GM19452 (cell line): Measurements from ENCODE around the gene TMEM259.

ENCODE experiments used
- ATAC-seq: cut with Tn5 transposase; IDR thresholded peaks from one replicate; pipeline ENCODE4 v1.9.1; 2021; ENCODE audit not compliant: unreplicated experiment

Gene TMEM259

DNA sequence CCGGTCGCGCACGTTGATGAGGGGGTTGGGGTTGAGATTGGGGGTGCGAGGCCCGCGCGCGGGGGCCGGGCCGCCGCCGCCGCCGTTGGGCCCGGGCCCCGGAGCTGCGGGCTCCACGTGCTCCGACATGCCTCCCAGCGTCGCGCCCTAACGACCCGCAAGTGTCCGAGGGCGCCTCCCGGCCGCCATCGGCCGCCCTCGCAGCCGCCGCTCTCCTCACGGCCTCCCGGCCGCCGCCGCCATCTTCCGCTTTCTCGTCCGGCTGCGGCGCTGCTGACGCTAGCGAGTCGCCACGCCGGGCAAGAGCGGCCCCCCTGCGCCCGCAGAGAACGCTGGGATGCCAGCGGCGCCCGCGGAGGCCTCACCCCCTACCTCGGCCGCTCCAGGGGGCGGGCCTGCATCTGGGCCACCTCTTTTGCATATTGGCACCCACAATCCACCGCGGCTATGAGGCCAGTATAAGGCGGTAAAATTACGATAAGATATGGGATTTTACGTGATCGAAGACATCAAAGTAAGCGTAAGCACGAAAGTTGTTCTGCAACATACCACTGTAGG lies at the start of gene TMEM259:
Gene TMEM259 (minus strand): TSS at position 256 of the 558 bp plus-strand sequence. CDS start 127 bp downstream, at position 129.
- peak; percentile 77 for ATAC-seq

DNA sequence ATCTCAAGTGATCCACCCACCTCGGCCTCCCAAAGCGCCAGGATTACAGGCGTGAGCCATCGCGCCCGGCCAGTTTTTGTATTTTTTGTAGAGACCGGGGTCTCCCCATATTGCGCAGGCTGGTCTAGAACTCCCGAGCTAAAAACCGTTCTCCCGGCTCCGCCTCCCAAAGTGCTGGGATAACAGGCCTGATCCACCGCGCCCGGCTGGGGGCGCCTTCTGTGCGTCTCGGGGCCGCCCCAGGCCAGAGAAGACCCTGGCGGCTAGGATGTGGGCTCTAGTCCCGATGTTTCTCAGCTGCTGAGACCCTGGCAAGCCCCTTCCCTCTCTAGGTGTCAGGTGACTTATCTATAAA lies 49.6 kb upstream of the TMEM259 start:
- ATAC-seq = no peak

DNA sequence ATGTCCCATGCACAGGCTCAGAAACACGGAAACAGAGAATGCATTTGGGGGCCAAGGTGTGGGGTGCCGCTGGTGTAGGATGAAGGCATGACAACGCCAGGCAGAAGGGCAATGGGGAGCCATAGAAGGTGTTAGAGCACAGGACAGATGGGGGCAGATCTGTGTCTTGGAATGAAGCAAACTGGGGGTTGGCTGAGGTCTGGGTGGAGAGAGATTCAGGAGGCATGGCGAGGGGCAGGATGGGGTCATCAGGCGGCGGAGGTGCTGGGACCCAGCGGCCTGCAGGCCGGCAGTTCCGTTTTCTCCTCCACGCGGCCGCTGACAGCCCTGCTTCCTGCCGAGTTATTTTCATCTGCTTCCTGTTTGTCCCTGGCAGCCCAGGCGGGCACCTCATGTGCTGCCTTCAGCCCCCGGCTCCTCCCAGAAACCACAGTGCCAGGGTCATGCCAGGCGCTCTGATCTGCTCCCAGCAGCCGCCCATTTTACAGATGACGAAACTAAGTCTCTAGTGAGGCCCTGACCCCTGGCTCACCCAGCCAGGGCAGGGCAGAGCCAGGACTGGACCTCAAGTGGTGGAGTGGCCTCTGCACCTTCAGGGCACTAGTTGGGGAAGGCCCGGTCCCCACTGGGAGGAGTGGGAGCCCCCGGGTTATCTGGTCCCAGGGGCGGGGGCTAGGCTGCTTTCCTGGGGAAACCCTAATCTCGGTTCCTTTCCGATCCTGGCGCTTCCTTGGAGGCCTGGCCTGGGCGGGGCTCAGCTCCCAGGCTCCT lies 48.3 kb upstream of the TMEM259 start:
- no peak for ATAC-seq

DNA sequence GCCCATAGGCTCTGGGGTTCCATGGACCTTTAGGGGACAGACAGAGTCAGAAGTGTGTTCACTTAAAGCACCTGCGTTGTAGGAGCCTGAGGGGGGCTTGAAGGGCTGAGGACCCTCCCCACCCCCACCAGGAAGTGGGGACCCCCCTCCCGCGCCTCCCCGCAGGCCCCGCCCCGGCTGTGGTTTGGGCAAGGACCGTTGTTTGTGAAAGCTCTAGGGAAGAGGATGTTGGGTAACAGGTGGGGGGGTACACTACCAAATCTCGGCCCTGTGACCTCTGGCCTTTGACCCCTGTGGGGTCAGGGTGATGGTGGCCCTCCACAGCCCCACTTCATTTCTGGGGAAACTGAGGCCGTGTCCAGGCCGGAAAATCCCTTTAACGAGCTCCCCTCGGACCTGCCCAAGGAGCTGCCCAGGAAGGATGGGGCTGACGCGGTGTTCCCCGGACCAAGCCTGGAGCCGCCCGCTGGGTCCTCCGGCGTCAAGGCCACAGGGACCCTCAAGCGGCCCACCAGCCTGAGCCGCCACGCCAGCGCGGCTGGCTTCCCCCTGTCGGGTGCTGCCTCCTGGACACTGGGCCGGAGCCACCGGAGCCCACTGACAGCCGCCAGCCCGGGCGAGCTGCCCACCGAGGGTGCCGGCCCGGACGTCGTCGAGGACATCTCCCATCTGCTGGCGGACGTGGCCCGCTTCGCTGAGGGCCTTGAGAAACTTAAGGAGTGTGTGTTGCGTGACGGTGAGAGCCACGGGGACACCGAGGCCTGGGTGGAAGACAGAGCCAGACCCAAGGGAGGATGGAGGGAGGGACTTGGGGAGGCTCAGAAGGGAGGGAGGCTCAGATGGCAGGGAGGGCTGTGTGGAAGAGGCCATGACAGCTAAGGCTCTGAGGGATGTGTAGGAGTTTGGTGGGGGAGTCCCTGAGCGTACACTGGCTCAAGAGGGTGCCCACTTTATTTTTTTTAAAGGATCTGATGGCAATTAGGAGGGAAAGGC lies 47.4 kb upstream of the TMEM259 start:
- ATAC-seq = no peak

DNA sequence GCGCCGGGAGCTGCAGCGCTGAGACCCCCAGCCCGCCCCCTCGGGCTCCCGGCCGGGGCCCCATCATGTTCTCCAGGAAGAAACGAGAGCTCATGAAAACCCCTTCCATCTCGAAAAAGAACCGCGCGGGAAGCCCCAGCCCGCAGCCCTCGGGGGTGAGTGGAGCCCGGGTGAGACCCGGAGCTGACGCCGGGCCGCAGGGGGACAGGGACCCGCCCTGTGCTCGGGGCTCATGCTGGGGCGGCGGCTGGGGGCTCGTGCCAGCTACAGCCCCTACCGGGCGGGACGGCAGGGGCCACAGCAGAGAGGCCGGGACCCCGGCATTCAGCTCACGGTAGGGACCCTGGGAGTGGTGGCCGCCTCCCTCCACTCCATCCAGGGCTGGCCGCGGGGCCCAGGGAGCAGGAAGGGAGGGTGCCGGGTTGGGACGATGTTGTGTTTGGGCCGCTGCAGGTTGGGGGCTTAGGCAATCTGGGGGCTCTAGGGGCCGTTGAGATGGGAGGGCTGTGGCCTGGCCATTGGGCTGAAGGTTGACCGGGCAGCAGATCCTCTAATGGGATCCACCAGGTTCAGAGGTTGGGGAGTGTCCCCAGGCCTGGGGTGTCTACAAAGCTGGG lies 46.5 kb upstream of the TMEM259 start:
- no peak for ATAC-seq

DNA sequence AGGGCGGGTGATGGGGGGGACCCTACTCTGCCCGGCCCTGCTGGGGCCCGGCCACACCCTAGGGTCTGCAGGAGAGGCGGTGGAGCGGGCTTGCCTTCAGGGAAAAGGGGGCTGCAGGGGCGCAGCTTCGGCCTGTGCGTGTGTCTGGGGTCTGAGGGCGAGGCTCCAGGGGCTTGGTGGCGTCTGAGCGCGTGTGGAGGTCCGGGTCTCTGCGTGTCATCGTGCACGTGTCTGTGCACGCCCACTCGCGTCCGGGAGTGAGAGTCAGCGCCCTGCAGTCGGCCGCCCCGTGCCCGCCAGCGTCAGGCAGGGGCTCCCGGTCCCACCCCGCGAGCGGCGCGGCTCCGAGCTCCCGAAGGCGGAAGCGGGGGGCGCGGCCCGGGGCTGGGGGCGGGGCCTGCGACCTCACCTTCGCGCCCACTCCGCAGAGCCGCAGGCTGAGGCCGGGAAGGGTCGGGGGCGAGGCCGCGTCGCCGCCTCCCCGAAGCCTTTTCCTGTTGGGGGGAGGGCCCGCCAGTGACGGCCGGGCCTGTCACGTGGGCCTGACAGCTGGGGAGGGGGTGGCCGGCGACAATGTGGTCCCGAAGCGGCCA lies 45.9 kb upstream of the TMEM259 start, which contains the start of gene ARHGAP45:
Gene ARHGAP45 (plus strand): TSS at position 420 of the 593 bp plus-strand sequence. CDS start 239 bp downstream, outside the sequence.
- ATAC-seq = no peak

DNA sequence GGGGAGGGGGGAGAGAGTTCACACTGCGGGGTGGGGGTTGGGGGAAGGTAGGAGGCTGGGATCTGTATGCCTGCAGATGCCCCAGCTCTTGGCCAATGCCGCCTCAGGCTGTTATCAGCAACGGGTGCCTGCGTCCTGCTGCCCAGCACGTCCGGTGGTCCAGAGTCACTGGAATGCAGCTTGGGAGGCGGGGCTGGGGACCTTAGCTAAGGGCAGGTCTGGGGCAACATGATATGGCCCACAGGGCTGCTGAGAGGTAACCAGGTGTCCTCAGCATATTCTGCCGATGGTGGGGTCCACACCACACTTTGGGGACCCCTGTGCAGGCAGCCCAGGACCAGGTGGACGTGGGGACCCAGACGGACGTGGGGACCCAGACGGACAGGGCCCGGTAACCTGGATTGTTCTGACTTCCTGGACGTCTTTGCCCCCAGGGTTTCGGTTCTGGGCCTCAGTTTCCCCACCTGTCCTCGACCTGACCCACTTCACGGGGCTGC lies 45.4 kb upstream of the TMEM259 start:
- no peak for ATAC-seq

DNA sequence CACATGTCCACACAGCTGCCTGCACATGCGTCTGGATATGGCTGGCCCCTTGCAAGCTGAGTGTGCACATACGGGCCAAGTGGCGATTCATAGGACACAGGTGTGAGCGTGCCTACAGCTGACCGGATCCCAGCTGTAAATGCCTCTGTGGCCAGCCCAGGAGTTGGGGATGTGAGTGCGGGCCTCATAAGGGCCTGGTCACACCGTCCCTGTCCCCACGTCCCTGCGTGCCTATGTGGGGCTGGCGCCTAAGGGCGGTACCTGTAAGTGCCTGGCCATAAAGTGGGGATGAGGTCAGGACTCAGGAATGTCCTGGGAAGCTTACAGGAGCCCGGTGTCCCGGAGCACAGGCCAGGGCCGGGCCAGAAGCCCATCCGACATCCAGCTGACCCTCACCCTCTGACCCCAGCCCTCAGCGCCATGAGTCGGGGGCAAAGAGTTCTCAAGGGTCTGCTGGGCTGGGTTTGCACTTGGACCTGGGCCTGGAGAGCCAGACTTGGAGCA lies 44.7 kb upstream of the TMEM259 start:
- ATAC-seq = no peak

DNA sequence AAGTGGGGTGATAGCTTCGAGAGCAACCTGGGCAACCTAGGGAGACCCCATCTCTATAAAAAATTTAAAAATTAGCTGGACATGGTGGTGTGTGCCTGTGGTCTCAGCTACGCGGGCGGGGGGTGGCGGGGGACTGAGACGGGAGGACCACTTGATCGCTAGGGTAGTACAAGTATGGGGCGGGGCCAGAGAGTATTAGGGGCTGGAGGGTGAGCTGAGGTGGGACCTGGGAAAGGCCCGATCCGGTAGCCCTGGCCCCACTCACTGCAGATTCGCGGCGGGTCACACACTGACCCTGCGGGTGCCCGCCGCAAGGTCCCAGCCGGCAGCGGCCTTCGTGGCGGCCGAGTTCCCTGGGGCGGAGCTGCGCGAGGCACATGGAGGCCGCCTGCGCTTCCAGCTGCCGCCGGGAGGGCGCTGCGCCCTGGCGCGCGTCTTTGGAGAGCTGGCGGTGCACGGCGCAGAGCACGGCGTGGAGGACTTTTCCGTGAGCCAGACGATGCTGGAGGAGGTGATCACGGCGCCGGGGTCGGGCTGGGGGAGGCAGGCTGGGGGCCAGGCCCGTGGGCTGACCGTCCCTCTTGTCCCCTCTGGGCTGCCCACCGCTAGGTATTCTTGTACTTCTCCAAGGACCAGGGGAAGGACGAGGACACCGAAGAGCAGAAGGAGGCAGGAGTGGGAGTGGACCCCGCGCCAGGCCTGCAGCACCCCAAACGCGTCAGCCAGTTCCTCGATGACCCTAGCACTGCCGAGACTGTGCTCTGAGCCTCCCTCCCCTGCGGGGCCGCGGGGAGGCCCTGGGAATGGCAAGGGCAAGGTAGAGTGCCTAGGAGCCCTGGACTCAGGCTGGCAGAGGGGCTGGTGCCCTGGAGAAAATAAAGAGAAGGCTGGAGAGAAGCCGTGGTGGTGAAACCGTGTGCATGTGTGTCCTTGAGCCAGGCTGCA lies 44.0 kb upstream of the TMEM259 start:
- ATAC-seq = no peak

DNA sequence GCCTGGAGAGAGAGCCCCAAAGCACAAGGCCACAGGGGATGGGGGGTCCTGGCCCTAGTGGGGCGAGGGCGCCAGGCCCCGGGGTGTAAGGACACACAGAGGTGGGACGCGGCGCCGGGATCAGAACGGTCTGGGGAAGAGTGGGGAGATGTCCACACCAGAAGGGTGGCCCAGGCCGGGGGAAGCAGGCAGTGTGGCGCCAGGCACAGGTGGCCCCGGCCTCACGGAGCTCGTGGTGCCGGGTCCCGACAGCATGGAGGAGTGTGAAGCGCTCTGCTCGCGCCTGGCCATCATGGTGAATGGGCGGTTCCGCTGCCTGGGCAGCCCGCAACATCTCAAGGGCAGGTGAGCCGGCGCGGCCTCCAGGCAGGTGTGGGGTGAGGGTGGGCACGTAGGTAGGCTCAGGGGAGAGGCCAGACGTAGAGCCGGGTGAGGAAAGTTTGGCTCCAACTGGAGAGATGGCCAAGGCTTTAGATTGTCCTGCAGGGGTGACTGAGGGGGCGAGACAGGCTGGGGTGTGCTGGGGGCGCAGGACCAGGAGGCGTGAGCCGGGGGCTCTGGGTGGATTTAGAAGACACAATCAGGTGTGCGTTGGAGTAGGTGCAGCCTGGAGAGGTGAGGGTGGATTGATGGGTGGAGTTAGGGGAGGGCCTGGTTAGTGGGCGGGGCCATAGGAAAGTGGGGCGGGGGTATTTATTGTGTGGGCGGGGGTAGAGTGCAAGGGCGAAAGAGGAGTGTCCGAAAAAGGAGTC lies 43.2 kb upstream of the TMEM259 start:
- no peak for ATAC-seq

DNA sequence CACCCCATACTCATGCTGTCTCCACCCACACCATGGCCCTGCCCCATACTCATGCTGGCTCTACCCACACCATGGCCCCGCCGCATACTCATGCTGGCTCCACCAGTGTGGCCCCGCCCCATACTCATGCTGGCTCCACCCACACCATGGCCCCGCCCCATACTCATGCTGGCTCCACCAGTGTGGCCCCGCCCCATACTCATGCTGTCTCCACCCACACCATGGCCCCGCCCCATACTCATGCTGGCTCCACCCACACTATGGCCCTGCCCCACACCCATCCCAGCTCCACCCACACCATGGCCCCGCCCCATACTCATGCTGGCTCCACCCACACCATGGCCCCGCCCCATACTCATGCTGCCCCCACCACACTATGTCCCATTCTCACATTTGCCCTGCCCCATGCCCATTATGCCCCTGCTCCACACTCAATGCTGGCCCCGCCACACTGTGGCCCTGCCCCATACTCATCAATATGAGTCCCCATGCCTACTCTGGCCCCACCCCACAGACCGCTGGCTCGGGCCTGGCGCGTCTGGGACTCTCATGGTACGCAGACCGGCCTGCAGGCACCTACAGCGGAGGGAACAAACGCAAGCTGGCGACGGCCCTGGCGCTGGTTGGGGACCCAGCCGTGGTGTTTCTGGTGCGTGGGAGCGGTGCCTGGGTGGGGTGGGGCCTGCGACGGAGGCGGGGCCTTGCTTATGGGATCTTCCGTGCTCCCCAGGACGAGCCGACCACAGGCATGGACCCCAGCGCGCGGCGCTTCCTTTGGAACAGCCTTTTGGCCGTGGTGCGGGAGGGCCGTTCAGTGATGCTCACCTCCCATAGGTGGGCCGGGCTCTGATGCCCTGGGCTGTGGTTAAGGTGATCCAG lies 42.3 kb upstream of the TMEM259 start:
- no peak for ATAC-seq

DNA sequence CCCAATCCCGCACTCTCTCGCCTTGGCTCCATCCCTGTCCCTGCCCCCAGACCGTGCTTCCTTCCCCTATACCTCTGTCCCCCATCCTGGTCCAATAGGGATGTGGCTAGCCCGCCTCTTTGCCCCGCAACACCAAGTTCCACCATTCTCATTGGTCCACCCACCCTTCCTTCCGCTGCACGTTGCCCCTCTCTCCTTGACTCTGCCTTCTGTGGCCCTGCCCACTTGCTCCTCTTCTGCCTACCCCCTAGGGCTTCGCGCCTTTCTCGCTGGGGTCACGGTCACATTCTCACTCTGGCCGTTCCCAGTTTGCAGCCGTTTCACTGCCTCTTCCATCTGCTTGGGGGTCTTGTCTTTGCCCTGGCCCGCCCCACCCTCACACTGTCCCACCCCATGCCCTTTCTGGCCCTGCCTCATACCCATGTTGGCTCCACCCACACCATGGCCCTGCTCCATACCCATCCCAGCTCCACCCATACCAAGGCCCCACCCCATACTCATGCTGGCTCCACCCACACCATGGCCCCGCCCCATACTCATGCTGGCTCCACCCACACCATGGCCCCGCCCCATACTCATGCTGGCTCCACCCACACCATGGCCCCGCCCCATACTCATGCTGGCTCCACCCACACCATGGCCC lies 41.6 kb upstream of the TMEM259 start:
- ATAC-seq = no peak

DNA sequence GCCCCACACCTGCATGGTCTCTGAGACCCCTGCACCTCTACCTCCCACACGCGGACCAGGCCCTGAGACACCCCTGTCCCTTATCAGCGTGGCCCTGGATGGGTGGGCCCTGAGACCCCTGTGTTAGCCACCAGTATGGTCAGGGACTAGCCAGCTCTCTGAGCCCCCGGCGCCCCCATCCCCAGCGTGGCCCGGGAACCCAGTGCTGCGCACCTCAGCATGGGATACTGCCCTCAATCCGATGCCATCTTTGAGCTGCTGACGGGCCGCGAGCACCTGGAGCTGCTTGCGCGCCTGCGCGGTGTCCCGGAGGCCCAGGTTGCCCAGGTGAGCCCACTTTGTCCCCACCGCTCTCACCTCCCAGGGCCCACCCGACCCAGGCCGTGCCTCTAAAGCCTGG lies 41.1 kb upstream of the TMEM259 start:
- ATAC-seq = no peak

DNA sequence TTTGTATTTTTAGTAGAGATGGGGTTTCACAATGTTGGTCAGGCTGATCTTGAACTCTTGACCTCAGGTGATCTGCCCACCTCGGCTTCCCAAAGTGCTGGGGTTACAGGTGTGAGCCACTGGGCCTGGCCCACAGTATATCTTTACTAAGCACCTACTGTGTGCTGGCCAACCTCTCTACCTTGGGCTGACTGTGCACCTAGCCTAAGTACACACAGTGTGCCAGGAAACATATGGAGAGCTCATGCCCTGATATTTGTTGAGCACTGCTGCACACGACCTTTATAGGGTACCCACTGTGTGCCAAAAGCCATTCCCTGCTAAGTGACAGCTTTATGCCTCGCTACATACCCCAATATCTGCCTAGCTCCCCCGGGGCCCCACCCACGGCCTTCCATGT lies 39.8 kb upstream of the TMEM259 start:
- ATAC-seq = no peak

DNA sequence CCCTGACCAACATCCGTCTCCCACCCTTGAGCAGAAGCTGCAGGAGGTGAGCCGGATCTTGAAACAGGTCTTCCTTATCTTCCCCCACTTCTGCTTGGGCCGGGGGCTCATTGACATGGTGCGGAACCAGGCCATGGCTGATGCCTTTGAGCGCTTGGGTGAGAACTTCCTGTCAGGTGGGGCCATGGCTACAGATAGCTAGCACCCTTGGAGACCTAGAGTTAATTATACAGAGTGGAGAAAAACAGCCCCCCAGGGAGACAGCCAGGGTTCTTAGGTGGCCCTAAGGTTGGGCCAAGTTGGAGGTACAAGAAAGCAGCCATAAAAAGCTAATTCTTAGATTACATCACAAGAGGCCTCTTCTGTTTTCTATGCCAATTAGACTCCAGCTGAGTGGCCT lies 37.2 kb upstream of the TMEM259 start:
- ATAC-seq = no peak

DNA sequence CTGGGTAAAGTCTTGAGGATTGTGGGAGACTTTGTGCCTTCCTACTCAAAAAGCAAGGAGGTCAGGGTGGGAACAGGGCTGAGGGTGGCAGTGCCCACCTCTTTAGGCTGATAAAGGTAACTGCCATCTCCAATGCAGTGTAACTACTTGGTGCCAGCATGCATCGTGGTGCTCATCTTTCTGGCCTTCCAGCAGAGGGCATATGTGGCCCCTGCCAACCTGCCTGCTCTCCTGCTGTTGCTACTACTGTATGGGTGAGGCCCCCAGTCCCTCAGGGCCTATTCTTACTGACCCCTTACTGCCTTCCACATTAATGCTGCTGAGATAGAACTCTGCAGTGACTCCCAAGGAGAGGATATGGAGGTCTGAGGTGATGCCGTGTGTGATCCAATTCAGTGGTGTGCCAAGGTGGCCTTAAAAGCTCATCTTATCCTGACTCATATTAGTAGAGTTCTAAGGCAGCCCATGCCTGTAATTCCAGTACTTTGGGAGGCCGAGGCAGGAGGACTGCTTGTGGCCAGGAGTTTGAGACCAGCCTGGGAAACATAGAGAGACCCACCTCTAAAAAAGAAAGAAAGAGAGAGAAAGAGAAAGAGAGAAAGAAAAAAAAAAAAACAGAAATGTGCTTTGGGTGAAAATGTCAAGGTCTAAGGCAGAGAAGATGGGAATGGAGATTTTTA lies 36.4 kb upstream of the TMEM259 start:
- ATAC-seq = no peak
